Spleen (tissue), 11 donors: ENCODE data around the gene TTC31. TPM values are rescaled to one million over a fixed set of nuclear protein-coding genes. Genes with fewer than 3 reads are reported as not detected.
A peak's percentile ranks its signal among the peaks of the same experiment; 100 is the strongest.

ENCODE experiments used
- DNase-seq: peaks from one replicate; pipeline ENCODE4 v3.0.0-alpha.2; 2020
- H3K27ac ChIP-seq, 8 donors: fragments of 200-600 bp; sonication (generic) in 7 of 8; 1 replicate in 4 of 8; 2 replicates in 4 of 8; pipeline versions ENCODE4 v1.5.0 to v1.8.0; 2016 to 2021; ENCODE audit warnings: inconsistent platforms in 4 of 8, mild to moderate bottlenecking in 4 of 8, moderate library complexity in 1 of 8
- H3K27me3 ChIP-seq, 7 donors: fragments of 200-600 bp; sonication (generic) in 6 of 7; replicated peaks in 1 of 7; 1 replicate in 4 of 7; 2 replicates in 3 of 7; pipeline versions ENCODE4 v1.5.0 to v1.8.0; 2016 to 2021; ENCODE audit warnings: inconsistent platforms in 3 of 7, mild to moderate bottlenecking in 1 of 7
- H3K36me3 ChIP-seq, 6 donors: fragments of 200-600 bp; sonication (generic) in 5 of 6; 1 replicate in 4 of 6; 2 replicates in 2 of 6; pipeline versions ENCODE4 v1.5.0 to v1.8.0; 2016 to 2021; ENCODE audit warnings: inconsistent platforms in 2 of 6
- H3K4me1 ChIP-seq, 6 donors: fragments of 200-600 bp; sonication (generic) in 5 of 6; 1 replicate in 3 of 6; 2 replicates in 3 of 6; pipeline versions ENCODE4 v1.5.0 to v1.8.0; 2016 to 2021; ENCODE audit warnings: inconsistent platforms in 3 of 6
- H3K4me3 ChIP-seq, 8 donors: fragments of 200-600 bp; sonication (generic) in 7 of 8; 1 replicate in 4 of 8; 2 replicates in 4 of 8; pipeline versions ENCODE4 v1.5.0 to v1.8.0; 2016 to 2021; ENCODE audit warnings: inconsistent platforms in 4 of 8, mild to moderate bottlenecking in 4 of 8, moderate library complexity in 2 of 8
- H3K9me3 ChIP-seq, 8 donors: fragments of 200-600 bp; sonication (generic) in 7 of 8; 1 replicate in 4 of 8; 2 replicates in 4 of 8; pipeline versions ENCODE4 v1.5.0 to v1.8.0; 2016 to 2021; ENCODE audit warnings: inconsistent platforms in 4 of 8
- CTCF ChIP-seq, 11 experiments: fragments of 200-600 bp in 7 of 11; fragments of 450-650 bp in 4 of 11; sonication (generic) in 4 of 11; IDR thresholded peaks in 8 of 11; conservative IDR thresholded peaks in 3 of 11; 1 replicate in 7 of 11; 2 replicates in 4 of 11; pipeline versions ENCODE4 v1.4.0 to v1.8.0; 2016 to 2021; ENCODE audit warnings: antibody characterized with exemption in 11 of 11, inconsistent platforms in 4 of 11, mild to moderate bottlenecking in 1 of 11
- POLR2A ChIP-seq, 3 donors: fragments of 450-650 bp; IDR thresholded peaks; one replicate each; pipeline ENCODE4 v1.5.1; 2017; ENCODE audit warnings: antibody characterized with exemption in 3 of 3, mild to moderate bottlenecking in 1 of 3
- POLR2AphosphoS5 ChIP-seq, 3 donors: sonication (generic); formaldehyde crosslinking; IDR thresholded peaks; one replicate each; pipeline ENCODE4 v1.5.1; 2017; ENCODE audit warnings: antibody characterized with exemption in 3 of 3
- WGBS, 5 donors: extraction: QIAGEN DNeasy Blood & Tissue Kit in 3 of 5; methylation state at CpG; one replicate each; pipeline versions ENCODE4 v1.1.5 to v1.1.7; 2013 to 2018; 5-methylcytosine and 5-hydroxymethylcytosine counted together
- intact Hi-C: fragments of 100-400 bp; cut with DNase I; formaldehyde crosslinking; loops from one replicate; pipeline ENCODE4 v1.15.0; 2023; ENCODE audit warnings: low total_unique reads
- polyA plus RNA-seq, 3 donors: library from polyadenylated mRNA; stranded (reverse); fragments of 200-250 nt; gene quantifications; one replicate each; pipeline ENCODE4 v1.2.1, GENCODE V29; 2013
- total RNA-seq, 7 donors: library from RNA; depleted of rRNA in 3 of 7; stranded (reverse); fragments of >200 nt in 3 of 7; fragmentation: NEBNext Ultra II Directional in 4 of 7; extraction: Animal tissue kit (Norgen Biotek cat#: 25700) in 4 of 7; gene quantifications; one replicate each; pipeline versions ENCODE4 v1.1.0 to v1.2.1, GENCODE V29; 2016 to 2021
- donor health status: healthy with polysubstance abuse.
- donor health status: DM: no; HTN: no; CAD: no; lungs with moderate emphysema.
- donor health status: DM: no; HTN: no; CAD: no.
- donor health status: Bipolar disorder and iron deficiency.
- donor health status: healthy.
- donor health status: DM: no; HTN: no; CAD: no.
- donor health status: DM: yes; HTN: yes; CAD: no.

Gene TTC31
- total and polyA plus RNA-seq, 10 donors: 15.7 to 51.3 (median 35.9) TPM

GRCh38 chr2:74516650-74517049 is 33.8 kb downstream of the TTC31 start:
- TF ChIP-seq POLR2AphosphoS5 (IDR thresholded peaks at IDR 0.05): no peak
- TF ChIP-seq POLR2A (IDR thresholded peaks at IDR 0.05): no peak
- no peak for TF ChIP-seq CTCF (IDR thresholded peaks at IDR 0.05 in 8 of 11, conservative IDR thresholded peaks at IDR 0.05 in 3 of 11)
- DNase-seq: no peak
- H3K4me3 ChIP-seq: peak overlapping the region in 7 of 8 donors; percentile 44 to 71 (median 53)
- no peak overlapping the region for H3K27ac ChIP-seq
- H3K9me3 ChIP-seq: no peaks in the 10 kb centered on the region
- WGBS, 5 donors: 70 to 76% (median 72%) methylated on average over 13 of the region's 13 CpGs
- intact Hi-C loops: no loop called here
- H3K27me3 ChIP-seq: peaks cover 23 to 94% (median 80%) of the 10 kb centered on the region in 7 donors
- H3K36me3 ChIP-seq: no peaks in the 10 kb centered on the region
- H3K4me1 ChIP-seq: peaks cover 20 to 41% (median 37%) of the 10 kb centered on the region in 6 donors

- H3K4me3 ChIP-seq: no peak overlapping the region
- intact Hi-C loops: no loop called here
- H3K27me3 ChIP-seq: peaks cover 0 to 35% (median 21%) of the 10 kb centered on the region in 7 donors
- H3K9me3 ChIP-seq: no peaks in the 10 kb centered on the region
- no peak overlapping the region for H3K27ac ChIP-seq
- DNase-seq: peak; percentile 48
- H3K4me1 ChIP-seq: peaks cover 0 to 15% (median 2%) of the 10 kb centered on the region in 6 donors
- 78 to 90% (median 83%) methylated on average over 3 of the region's 3 CpGs for WGBS, 5 donors
- H3K36me3 ChIP-seq: peaks cover 0 to 32% (median 22%) of the 10 kb centered on the region in 6 donors
- TF ChIP-seq POLR2AphosphoS5 (IDR thresholded peaks at IDR 0.05): no peak
- no peak for TF ChIP-seq POLR2A (IDR thresholded peaks at IDR 0.05)
- TF ChIP-seq CTCF (IDR thresholded peaks at IDR 0.05 in 8 of 11, conservative IDR thresholded peaks at IDR 0.05 in 3 of 11): no peak
Observed at GRCh38 chr2:74522516-74522915, 39.6 kb downstream of the TTC31 start.

GRCh38 chr2:74524005-74524404 is 41.1 kb downstream of the TTC31 start:
- H3K4me1 ChIP-seq: peaks cover 8 to 30% (median 17%) of the 10 kb centered on the region in 6 donors
- DNase-seq: peak; percentile 55
- intact Hi-C loops: no loop called here
- H3K27me3 ChIP-seq: peaks cover 0 to 20% (median 6%) of the 10 kb centered on the region in 7 donors
- H3K4me3 ChIP-seq: no peak overlapping the region
- TF ChIP-seq CTCF (IDR thresholded peaks at IDR 0.05 in 8 of 11, conservative IDR thresholded peaks at IDR 0.05 in 3 of 11) (no peak), POLR2A (IDR thresholded peaks at IDR 0.05) (no peak), POLR2AphosphoS5 (IDR thresholded peaks at IDR 0.05) (no peak)
- no peak overlapping the region for H3K27ac ChIP-seq
- no peaks in the 10 kb centered on the region for H3K9me3 ChIP-seq
- peaks cover 0 to 42% (median 30%) of the 10 kb centered on the region in 6 donors for H3K36me3 ChIP-seq
- WGBS, 5 donors: 87 to 93% (median 90%) methylated on average over 5 to 9 of the region's 9 CpGs

GRCh38 chr2:74524955-74525716 is 42.3 kb downstream of the TTC31 start:
- no peak overlapping the region for H3K27ac ChIP-seq
- DNase-seq: peak; percentile 69
- 88 to 96% (median 95%) methylated on average over 9 to 10 of the region's 10 CpGs for WGBS, 5 donors
- H3K4me3 ChIP-seq: no peak overlapping the region
- TF ChIP-seq POLR2AphosphoS5 (IDR thresholded peaks at IDR 0.05): no peak
- no peak for TF ChIP-seq CTCF (IDR thresholded peaks at IDR 0.05 in 8 of 11, conservative IDR thresholded peaks at IDR 0.05 in 3 of 11)
- no peak for TF ChIP-seq POLR2A (IDR thresholded peaks at IDR 0.05)
- H3K36me3 ChIP-seq: peaks cover 0 to 42% (median 30%) of the 10 kb centered on the region in 6 donors
- peaks cover 8 to 33% (median 18%) of the 10 kb centered on the region in 6 donors for H3K4me1 ChIP-seq
- no peaks in the 10 kb centered on the region for H3K9me3 ChIP-seq
- intact Hi-C loops: no loop called here
- peaks cover 0 to 9% (median 0%) of the 10 kb centered on the region in 7 donors for H3K27me3 ChIP-seq
